Small intestine (tissue), 7 donors: ENCODE measurements around the gene GRIK4. TPM values are rescaled to one million over a fixed set of nuclear protein-coding genes. Genes with fewer than 3 reads are reported as not detected.
"Not testable (repeated sequence)": the region's sequence is repeated elsewhere in the genome, so short reads cannot be mapped to it uniquely, and the experiment has no call there.

Experiments
- DNase-seq, 2 donors: peaks; one replicate each; pipeline versions ENCODE4 v3.0.0 to v3.0.0-alpha.2; 2013
- FAIRE-seq: peaks from 2 replicates; lab custom pipeline; 2012; peaks lifted over from hg19 to GRCh38; lab: Jason Lieb, UNC
- H3K27ac ChIP-seq, 3 donors: one replicate each; pipeline ENCODE4 v1.5.1; 2013; ENCODE audit warnings: low read length in 2 of 3, mild to moderate bottlenecking in 2 of 3, control low read depth in 1 of 3, inconsistent platforms in 1 of 3, low read depth in 1 of 3, moderate library complexity in 1 of 3
- H3K27me3 ChIP-seq, 3 donors: one replicate each; pipeline ENCODE4 v1.6.1; 2013; ENCODE audit warnings: low read length in 3 of 3, inconsistent platforms in 1 of 3; ENCODE audit not compliant: control insufficient read depth in 3 of 3, insufficient read depth in 3 of 3
- H3K36me3 ChIP-seq, 3 donors: one replicate each; pipeline ENCODE4 v1.6.1; 2013; ENCODE audit warnings: low read length in 3 of 3, inconsistent platforms in 1 of 3, low read depth in 1 of 3, mild to moderate bottlenecking in 1 of 3, moderate library complexity in 1 of 3; ENCODE audit not compliant: control insufficient read depth in 3 of 3, insufficient read depth in 2 of 3
- H3K4me1 ChIP-seq, 3 donors: one replicate each; pipeline ENCODE4 v1.6.1; 2013; ENCODE audit warnings: low read length in 2 of 3, inconsistent platforms in 1 of 3, low read depth in 1 of 3, mild to moderate bottlenecking in 1 of 3, moderate library complexity in 1 of 3; ENCODE audit not compliant: control insufficient read depth in 3 of 3, insufficient read depth in 2 of 3
- H3K4me3 ChIP-seq, 3 donors: one replicate each; pipeline ENCODE4 v1.5.1; 2013; ENCODE audit warnings: low read length in 3 of 3, control low read depth in 1 of 3, inconsistent platforms in 1 of 3, low read depth in 1 of 3, mild to moderate bottlenecking in 1 of 3, moderate library complexity in 1 of 3
- H3K9me3 ChIP-seq, 2 donors: one replicate each; pipeline ENCODE4 v1.6.1; 2013; ENCODE audit warnings: low read depth in 1 of 2, low read length in 1 of 2; ENCODE audit not compliant: control insufficient read depth in 2 of 2, insufficient read depth in 1 of 2
- WGBS, 3 donors: extraction: QIAGEN DNeasy Blood & Tissue Kit; methylation state at CpG; one replicate each; pipeline ENCODE4 v1.1.7; 2013; 5-methylcytosine and 5-hydroxymethylcytosine counted together
- polyA plus RNA-seq, 4 donors: library from polyadenylated mRNA; stranded (reverse) in 3 of 4; unstranded in 1 of 4; fragments of 200-250 nt in 3 of 4; fragments of 120-200 nt in 1 of 4; gene quantifications; one replicate each; pipeline versions ENCODE4 v1.2.1 to v1.2.3, GENCODE V29; 2013
- donor health status: healthy with polysubstance abuse.
- donor health status: control.
- donor health status: control.
- donor health status: Bipolar disorder and iron deficiency.
- donor health status: healthy.

The GRIK4 gene
- polyA plus RNA-seq, 4 donors, result 0.15 to 1.4 (median 0.27) TPM; not detected in 1

DNA sequence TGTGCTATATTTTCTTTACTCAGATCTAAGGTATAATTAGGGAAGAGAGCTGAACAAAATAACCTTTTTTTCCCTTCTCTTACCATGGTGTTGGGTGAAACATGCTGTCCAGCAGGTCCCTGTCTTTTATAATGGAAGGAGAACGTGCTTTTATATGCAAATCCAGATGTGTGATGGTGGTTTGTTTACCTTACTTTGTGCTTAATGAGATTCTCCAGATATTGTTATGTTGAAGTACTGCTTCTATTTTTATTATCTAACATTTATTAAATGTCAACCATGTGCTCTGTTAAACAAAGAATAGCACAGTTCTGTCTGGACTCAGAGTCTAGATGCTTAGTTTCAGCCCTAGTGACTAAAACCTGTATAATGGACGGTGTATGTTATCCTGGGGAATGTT lies 10.1 kb upstream of the GRIK4 start:
- peaks cover 0 to 2% (median 0%) of the 10 kb centered on the region in 3 donors for H3K27me3 ChIP-seq
- 40 to 52% (median 44%) methylated on average over 2 of the region's 2 CpGs for WGBS, 3 donors
- no peaks in the 10 kb centered on the region for H3K36me3 ChIP-seq
- no peaks in the 10 kb centered on the region for H3K9me3 ChIP-seq
- no peak overlapping the region for H3K27ac ChIP-seq
- H3K4me1 ChIP-seq, result no peaks in the 10 kb centered on the region
- DNase-seq (no peak), FAIRE-seq (no peak)
- H3K4me3 ChIP-seq, result no peak overlapping the region

DNA sequence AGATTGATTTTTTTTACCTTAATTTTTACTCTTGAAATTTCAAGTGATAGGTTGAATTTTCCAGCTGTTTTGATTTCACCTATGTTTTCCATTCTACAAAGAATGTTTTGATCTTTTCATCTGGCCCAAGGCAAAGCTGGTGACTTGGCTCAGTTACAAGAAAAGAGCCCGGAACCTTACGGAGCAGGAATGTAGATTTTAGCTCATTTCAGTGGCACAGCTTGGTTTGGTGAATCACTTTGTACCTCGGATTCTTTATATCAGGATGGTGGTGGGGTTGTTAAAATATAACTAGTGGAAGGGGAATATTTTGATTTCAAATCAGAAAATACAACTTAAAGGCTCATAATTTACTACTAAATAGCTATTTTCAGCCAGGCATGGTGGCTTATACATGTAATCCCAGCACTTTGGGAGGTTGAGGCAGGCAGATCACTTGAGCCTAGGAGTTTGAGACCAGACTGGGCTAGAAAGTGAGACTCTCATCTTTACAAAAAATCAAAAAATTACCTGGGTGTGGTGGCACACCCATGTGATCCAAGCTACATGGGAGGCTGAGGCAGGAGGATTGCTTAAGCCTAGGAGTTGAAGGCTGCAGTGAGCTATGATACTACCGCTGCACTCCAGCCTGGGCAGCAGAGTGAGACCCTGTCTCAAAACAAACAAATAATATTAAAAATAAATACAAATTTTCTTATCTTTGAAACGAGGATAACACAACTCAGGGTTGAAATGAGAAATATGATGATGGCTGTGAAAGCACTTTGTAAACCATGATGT lies 9.4 kb upstream of the GRIK4 start:
- Histone ChIP-seq H3K36me3 (no peaks in the 10 kb centered on the region), H3K27me3 (peaks cover 0 to 2% (median 0%) of the 10 kb centered on the region in 3 donors), H3K4me1 (no peaks in the 10 kb centered on the region), H3K9me3 (no peaks in the 10 kb centered on the region), H3K27ac (no peak overlapping the region), H3K4me3 (no peak overlapping the region)
- 59 to 73% (median 67%) methylated on average over 5 of the region's 5 CpGs for WGBS, 3 donors
- no peak for DNase-seq
- FAIRE-seq, result no peak

GRCh38 chr11:120503529-120503928 lies 8.0 kb upstream of the GRIK4 start:
- not testable (repeated sequence) for DNase-seq, H3K4me3 ChIP-seq, FAIRE-seq, H3K36me3 ChIP-seq, H3K9me3 ChIP-seq, H3K4me1 ChIP-seq, H3K27ac ChIP-seq, H3K27me3 ChIP-seq
- WGBS, 3 donors, result 68 to 75% (median 68%) methylated on average over 3 of the region's 3 CpGs

DNA sequence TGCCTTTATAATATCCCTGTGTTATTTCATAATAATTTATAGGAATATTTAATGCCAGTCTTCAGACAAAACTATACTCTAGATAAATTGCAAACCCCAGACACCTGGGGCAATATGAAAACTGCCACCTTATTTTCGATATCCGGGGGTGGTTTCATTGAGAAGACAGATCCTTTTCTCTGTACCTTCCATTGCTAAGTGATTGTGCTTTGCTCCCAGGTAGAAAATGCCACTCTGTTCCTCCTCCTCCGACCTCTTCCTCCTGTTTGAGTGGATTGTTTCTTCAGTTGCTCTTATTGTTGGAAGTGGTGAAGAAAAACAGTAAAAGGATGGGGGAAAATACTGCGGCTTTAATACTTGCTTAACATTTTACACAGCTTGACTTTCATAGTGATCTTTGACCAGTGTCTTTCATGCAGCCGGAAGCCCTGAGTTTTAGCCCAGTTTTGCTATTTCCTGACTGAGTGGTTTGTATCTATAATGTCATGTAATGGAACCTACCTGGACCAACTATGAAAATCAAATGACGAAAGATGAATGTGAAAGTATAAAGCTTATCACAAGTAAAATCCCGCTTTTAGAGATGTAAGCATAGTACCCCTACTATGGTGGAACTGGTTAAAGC lies 5.6 kb upstream of the GRIK4 start:
- H3K27ac ChIP-seq, result no peak overlapping the region
- peaks cover 0 to 8% (median 7%) of the 10 kb centered on the region in 3 donors for H3K27me3 ChIP-seq
- H3K9me3 ChIP-seq, result no peaks in the 10 kb centered on the region
- H3K36me3 ChIP-seq, result no peaks in the 10 kb centered on the region
- no peak for FAIRE-seq
- WGBS, 3 donors, result 75 to 79% (median 76%) methylated on average over 7 of the region's 7 CpGs
- no peaks in the 10 kb centered on the region for H3K4me1 ChIP-seq
- no peak for DNase-seq
- H3K4me3 ChIP-seq, result no peak overlapping the region

GRCh38 chr11:120509346-120510053 lies 2.0 kb upstream of the GRIK4 start:
- FAIRE-seq (no peak), DNase-seq (no peak)
- no peaks in the 10 kb centered on the region for H3K9me3 ChIP-seq
- no peaks in the 10 kb centered on the region for H3K36me3 ChIP-seq
- 76 to 81% (median 76%) methylated on average over 7 of the region's 7 CpGs for WGBS, 3 donors
- peaks cover 0 to 8% (median 0%) of the 10 kb centered on the region in 3 donors for H3K4me1 ChIP-seq
- H3K27me3 ChIP-seq, result peaks cover 2 to 21% (median 7%) of the 10 kb centered on the region in 3 donors
- H3K27ac ChIP-seq, result no peak overlapping the region
- no peak overlapping the region for H3K4me3 ChIP-seq

DNA sequence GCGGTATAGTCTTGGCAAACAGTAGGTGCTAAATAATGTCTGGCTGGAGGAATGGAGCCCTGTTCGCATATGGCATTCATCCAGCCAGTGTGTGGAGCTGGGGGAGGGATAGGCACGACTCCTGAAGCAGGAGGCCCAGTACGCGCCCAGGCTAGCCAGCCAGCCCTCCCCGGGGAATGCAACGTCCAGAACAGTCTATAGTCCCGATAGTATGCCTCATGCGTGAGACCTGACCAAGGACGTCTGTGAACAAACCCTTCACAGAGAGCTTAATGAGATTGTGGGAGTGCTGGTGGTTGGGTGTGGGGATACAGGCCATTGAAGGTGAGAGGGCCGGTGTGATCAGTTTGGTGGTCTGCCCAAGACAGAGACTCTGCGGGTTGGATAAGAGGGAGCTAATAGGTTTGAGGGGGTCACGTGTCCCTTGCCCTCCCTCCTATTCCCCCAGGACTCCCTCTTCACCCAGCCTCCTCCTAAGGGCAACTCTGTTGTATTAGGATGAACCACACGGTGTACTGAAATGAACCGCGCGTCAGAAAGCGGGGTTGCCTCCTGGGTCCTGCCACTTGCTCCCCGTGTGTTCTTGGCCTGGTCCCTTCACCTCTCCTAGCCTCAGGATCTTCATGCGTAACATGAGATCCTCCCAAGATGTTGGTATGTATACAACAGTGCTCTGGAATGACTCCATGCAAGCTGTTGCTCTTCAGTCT lies 987 bp upstream of the GRIK4 start:
- H3K36me3 ChIP-seq, result no peaks in the 10 kb centered on the region
- H3K4me3 ChIP-seq, result no peak overlapping the region
- peaks cover 0 to 8% (median 0%) of the 10 kb centered on the region in 3 donors for H3K4me1 ChIP-seq
- no peak overlapping the region for H3K27ac ChIP-seq
- 67 to 71% (median 69%) methylated on average over 16 to 20 of the region's 20 CpGs for WGBS, 3 donors
- DNase-seq, result no peak
- peaks cover 2 to 21% (median 7%) of the 10 kb centered on the region in 3 donors for H3K27me3 ChIP-seq
- H3K9me3 ChIP-seq, result no peaks in the 10 kb centered on the region
- no peak for FAIRE-seq

DNA sequence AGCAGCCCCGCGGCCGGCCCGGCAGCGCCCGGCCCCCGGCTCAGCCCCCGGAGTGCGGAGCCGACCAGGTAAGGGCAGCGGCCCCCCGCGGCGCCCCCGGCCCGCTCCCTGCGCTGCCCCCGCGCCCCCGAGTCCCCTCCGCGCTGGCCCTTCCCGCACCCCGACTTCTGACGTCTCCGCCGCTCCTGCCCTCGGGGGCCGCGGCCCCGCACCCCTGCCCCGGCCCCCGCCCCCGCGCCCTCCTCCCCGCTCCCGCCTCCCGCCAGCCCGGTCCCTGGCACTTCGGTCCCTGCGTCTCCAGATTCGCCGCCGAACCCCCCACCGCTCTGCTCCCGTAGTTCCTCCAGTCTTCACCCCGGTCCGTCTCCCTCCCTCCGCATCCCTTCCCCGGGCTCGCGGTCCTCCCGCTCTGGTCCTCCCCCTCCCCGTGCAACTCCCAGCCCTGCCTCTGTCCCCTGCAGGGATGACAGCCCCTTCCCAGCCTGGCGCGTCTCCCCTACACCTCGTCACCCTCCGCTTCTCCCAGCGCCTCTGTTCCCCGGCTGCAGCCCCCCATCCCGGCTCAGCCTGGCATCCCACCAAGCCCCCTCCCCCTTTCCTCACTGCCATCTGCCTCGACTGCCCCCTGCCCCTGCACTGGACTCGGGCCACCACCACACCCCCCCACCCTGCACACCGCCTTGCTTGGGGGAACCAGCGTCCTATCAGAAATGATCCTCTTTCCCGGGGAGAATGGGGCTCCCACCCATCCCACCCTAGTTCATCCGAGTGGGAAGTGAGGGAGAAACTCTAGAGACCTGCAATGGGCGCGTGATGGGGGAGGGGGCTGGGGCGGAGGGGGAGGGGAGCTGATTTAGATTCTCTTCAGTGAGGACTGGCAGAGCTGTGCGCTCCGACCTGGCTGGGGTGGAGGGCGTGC lies 531 bp downstream of the GRIK4 start:
- no peak overlapping the region for H3K27ac ChIP-seq
- 5 to 10% (median 9%) methylated on average over 34 to 73 of the region's 73 CpGs for WGBS, 3 donors
- FAIRE-seq, result no peak
- no peaks in the 10 kb centered on the region for H3K9me3 ChIP-seq
- peak overlapping the region in 2 of 3 donors; percentile 10 to 46 for H3K4me3 ChIP-seq
- peaks cover 0 to 8% (median 0%) of the 10 kb centered on the region in 3 donors for H3K4me1 ChIP-seq
- peaks cover 2 to 32% (median 11%) of the 10 kb centered on the region in 3 donors for H3K27me3 ChIP-seq
- no peaks in the 10 kb centered on the region for H3K36me3 ChIP-seq
- no peak for DNase-seq
